GM18526 (cell line): ENCODE results near the gene TTLL8.

ENCODE experiments used
- POLR2A ChIP-seq: IDR thresholded peaks from 3 replicates; pipeline ENCODE4 v1.6.1; 2011; ENCODE audit not compliant: insufficient read length; ENCODE audit errors: extremely low read depth

Gene TTLL8

GRCh38 chr22:50058906-50059880 is 1.1 kb upstream of the TTLL8 start:
- no peak for TF ChIP-seq POLR2A

GRCh38 chr22:50057278-50058060 is 629 bp downstream of the TTLL8 start:
- no peak for TF ChIP-seq POLR2A

GRCh38 chr22:50056214-50056972 is 1.7 kb downstream of the TTLL8 start:
- no peak for TF ChIP-seq POLR2A

GRCh38 chr22:50053861-50054260 is 4.2 kb downstream of the TTLL8 start:
- TF ChIP-seq POLR2A: no peak

GRCh38 chr22:50051930-50052329 is 6.2 kb downstream of the TTLL8 start:
- no peak for TF ChIP-seq POLR2A

- no peak for TF ChIP-seq POLR2A
Observed at GRCh38 chr22:50049299-50050195, 8.6 kb downstream of the TTLL8 start.

- no peak for TF ChIP-seq POLR2A
Observed at GRCh38 chr22:50048836-50049235, 9.3 kb downstream of the TTLL8 start.

- TF ChIP-seq POLR2A: no peak
Observed at GRCh38 chr22:50048061-50048765, 9.9 kb downstream of the TTLL8 start.

GRCh38 chr22:50047346-50047745 is 10.8 kb downstream of the TTLL8 start:
- no peak for TF ChIP-seq POLR2A

GRCh38 chr22:50046481-50047245 is 11.4 kb downstream of the TTLL8 start:
- TF ChIP-seq POLR2A: no peak

- TF ChIP-seq POLR2A: no peak
Observed at GRCh38 chr22:50046019-50046415, 12.1 kb downstream of the TTLL8 start.

- TF ChIP-seq POLR2A: no peak
Observed at GRCh38 chr22:50045211-50046018, 12.7 kb downstream of the TTLL8 start.
